Measurements from ENCODE around the gene FEV.

The FEV gene

GRCh38 chr2:218961651-218962570 is 23.1 kb downstream of the FEV start:
- no peak for DNase-seq (ENCODE audit: insufficient read length, low spot score)
- no peak for FAIRE-seq
- TF ChIP-seq POLR2A (IDR thresholded peaks at IDR 0.05; ENCODE audit: low read depth, low read length), result no peak

DNA sequence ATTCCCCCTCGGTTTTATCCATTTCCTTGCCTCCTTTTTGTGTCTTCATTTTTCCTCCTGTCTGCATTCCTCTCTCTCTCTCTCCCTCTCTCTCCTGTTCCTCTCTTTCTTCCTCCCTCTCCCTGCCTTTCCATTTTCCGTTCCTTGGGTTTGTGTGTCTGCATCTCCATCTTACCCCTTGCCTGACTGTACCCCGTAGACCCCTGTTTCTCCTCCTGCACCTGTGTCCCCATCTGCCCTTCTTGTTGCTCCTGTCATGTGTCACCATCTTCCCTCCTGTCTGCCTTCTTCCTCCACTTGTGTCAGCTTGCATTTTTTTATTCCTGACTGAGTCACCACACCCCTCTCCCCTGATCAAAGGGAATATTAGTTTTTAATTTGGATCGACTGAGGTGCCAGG is 23.8 kb downstream of the FEV start:
- no peak for FAIRE-seq
- no peak for TF ChIP-seq POLR2A (IDR thresholded peaks at IDR 0.05; ENCODE audit: low read depth, low read length)

GRCh38 chr2:218960309-218961165 is 24.4 kb downstream of the FEV start:
- no peak for DNase-seq (ENCODE audit: insufficient read length, low spot score)
- TF ChIP-seq POLR2A (IDR thresholded peaks at IDR 0.05; ENCODE audit: low read depth, low read length), result no peak
- FAIRE-seq, result no peak

More for the DNA sequence above, 23.8 kb downstream of the FEV start:
- no peak for DNase-seq (ENCODE audit: insufficient read length, low spot score)

DNA sequence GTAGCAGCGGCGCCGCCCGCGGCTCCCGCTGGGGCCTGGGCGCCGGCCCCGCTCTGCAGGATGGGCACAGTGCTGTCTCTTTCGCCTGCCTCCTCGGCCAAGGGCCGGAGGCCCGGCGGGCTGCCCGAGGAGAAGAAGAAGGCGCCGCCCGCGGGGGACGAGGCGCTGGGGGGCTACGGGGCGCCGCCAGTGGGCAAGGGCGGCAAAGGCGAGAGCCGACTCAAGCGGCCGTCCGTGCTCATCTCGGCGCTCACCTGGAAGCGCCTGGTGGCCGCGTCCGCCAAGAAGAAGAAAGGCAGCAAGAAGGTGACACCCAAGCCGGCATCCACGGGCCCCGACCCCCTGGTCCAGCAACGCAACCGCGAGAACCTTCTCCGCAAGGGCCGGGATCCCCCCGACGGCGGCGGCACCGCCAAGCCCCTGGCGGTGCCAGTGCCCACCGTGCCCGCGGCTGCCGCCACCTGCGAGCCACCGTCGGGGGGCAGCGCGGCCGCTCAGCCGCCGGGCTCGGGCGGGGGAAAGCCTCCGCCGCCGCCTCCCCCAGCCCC is 25.1 kb downstream of the FEV start:
- DNase-seq (ENCODE audit: insufficient read length, low spot score) (no peak), FAIRE-seq (no peak)
- TF ChIP-seq POLR2A (IDR thresholded peaks at IDR 0.05; ENCODE audit: low read depth, low read length), result no peak

DNA sequence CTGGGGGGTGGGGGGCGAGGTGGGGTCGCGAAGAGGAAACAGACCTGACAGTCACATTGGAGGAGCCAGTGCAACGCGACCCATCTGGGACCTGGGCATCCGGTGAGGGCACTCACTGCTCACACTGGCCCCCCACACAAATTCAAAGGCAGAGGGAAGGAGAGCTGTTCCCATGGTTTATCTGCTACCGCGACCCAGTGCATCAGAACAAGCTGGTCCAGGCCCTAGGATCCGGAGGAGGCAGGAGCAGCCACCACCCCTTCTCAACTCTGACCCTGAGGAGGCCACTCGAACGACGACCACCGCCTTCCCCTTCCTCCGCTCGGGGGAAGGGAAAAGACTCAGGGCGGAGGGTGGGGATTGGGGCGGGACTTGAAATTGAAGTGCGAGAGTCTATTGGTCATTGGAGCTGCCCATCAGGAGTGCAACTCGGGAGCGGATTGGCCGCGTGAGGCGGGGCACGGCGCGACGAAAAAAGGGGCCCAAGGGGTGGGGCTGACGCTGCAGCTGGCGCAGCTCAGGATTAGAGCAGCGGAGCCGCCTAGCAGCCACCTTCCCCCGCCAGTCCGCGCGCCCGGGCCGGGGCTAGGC is 25.7 kb downstream of the FEV start, which contains the start of gene CDK5R2:
Gene CDK5R2 (plus strand): TSS at position 526 of the 591 bp plus-strand sequence. CDS start 155 bp downstream, outside the sequence.
- no peak for TF ChIP-seq POLR2A (IDR thresholded peaks at IDR 0.05; ENCODE audit: low read depth, low read length)
- peak; percentile 100 for DNase-seq (ENCODE audit: insufficient read length, low spot score)
- FAIRE-seq, result no peak

- DNase-seq (ENCODE audit: insufficient read length, low spot score) (no peak), FAIRE-seq (no peak)
- no peak for TF ChIP-seq POLR2A (IDR thresholded peaks at IDR 0.05; ENCODE audit: low read depth, low read length)
These were observed 26.7 kb downstream of the FEV start for GRCh38 chr2:218958276-218958675.

GRCh38 chr2:218957671-218958070 is 27.3 kb downstream of the FEV start:
- no peak for TF ChIP-seq POLR2A (IDR thresholded peaks at IDR 0.05; ENCODE audit: low read depth, low read length)
- FAIRE-seq (no peak), DNase-seq (ENCODE audit: insufficient read length, low spot score) (no peak)

GRCh38 chr2:218956039-218956438 is 28.9 kb downstream of the FEV start:
- TF ChIP-seq POLR2A (IDR thresholded peaks at IDR 0.05; ENCODE audit: low read depth, low read length), result no peak
- FAIRE-seq, result no peak
- no peak for DNase-seq (ENCODE audit: insufficient read length, low spot score)

DNA sequence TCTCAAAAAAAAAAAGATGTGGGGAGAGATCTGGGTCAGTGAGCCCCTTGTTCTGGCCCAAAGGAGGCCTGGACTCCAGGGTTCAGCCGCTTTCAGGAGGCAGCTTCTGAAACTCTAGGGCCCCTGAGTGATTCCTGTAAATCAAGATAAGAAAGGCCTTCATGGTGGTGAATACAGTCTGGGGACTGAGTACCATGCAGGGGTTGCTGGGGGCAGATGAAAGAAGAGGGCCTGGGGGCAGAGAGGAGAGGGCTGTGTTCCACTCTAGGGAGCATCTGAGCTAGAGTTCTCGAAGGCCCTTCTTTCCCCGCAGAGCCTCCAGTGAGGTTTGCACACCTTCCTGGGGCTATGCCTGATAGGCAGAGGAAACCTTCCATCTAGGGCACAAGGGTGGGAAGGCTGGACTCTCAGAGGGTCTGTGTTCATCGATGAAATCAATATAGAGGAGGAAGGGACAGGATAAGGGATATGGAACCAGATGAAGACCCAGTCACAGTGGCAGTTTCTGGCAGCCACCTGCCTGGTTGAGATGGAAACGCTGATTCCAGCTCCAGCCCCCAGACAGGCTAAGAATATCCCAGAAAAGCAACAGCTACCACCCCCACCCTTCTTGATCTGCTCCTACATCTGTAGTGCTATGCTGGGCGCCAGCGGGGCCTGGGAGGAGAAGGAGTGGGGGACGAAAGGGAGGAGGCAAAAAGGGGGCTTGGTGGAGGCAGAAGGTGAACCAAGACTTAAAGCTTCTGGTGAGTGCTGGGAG is 30.3 kb downstream of the FEV start:
- FAIRE-seq, result no peak
- no peak for DNase-seq (ENCODE audit: insufficient read length, low spot score)
- TF ChIP-seq POLR2A (IDR thresholded peaks at IDR 0.05; ENCODE audit: low read depth, low read length), result no peak

- no peak for FAIRE-seq
- no peak for TF ChIP-seq POLR2A (IDR thresholded peaks at IDR 0.05; ENCODE audit: low read depth, low read length)
- DNase-seq (ENCODE audit: insufficient read length, low spot score), result no peak
These were observed 31.5 kb downstream of the FEV start for GRCh38 chr2:218953366-218953954.

- DNase-seq (ENCODE audit: insufficient read length, low spot score) (no peak), FAIRE-seq (no peak)
- TF ChIP-seq POLR2A (IDR thresholded peaks at IDR 0.05; ENCODE audit: low read depth, low read length), result no peak
These were observed 32.8 kb downstream of the FEV start for GRCh38 chr2:218952160-218952559.

GRCh38 chr2:218946621-218947020 is 38.4 kb downstream of the FEV start:
- FAIRE-seq (no peak), DNase-seq (ENCODE audit: insufficient read length, low spot score) (no peak)
- TF ChIP-seq POLR2A (IDR thresholded peaks at IDR 0.05; ENCODE audit: low read depth, low read length), result no peak

Data from H54 (cell line).